IMR-90 (cell line): ENCODE measurements around the gene TEX2.

Source experiments
- CTCF ChIP-seq: conservative IDR thresholded peaks from 2 replicates; pipeline ENCODE4 v1.5.1; 2012; ENCODE audit warnings: mild to moderate bottlenecking, low read depth, low read length, improper control_type of control experiment
- FOS ChIP-seq: fragments of 150-350 bp; IDR thresholded peaks from 2 replicates; pipeline ENCODE4 v1.6.1; 2016; ENCODE audit warnings: low read depth, low read length
- MXI1 ChIP-seq: IDR thresholded peaks from 2 replicates; pipeline ENCODE4 v1.6.1; 2012; ENCODE audit warnings: low read depth, mild to moderate bottlenecking, low read length, moderate library complexity, borderline replicate concordance
- POLR2A ChIP-seq: IDR thresholded peaks from 2 replicates; pipeline ENCODE4 v1.6.1; 2012; ENCODE audit warnings: mild to moderate bottlenecking, low read depth, low read length
- USF2 ChIP-seq: fragments of 150-350 bp; IDR thresholded peaks from 2 replicates; pipeline ENCODE4 v1.6.1; 2017; ENCODE audit warnings: mild to moderate bottlenecking, antibody characterized with exemption, low read length, low read depth

GRCh38 chr17:64153565-64154312 lies 109.3 kb downstream of the TEX2 start:
- TF ChIP-seq POLR2A (no peak), CTCF (no peak), MXI1 (no peak), USF2 (no peak), FOS (no peak)
